NCI-H1105 treated with DMSO at 0.1 percent for 48 hours (cell line): ENCODE measurements around the gene CBFA2T2.
A peak's percentile ranks its signal among the peaks of the same experiment; 100 is the strongest.
"Not testable (repeated sequence)": the region's sequence is repeated elsewhere in the genome, so short reads cannot be mapped to it uniquely, and the experiment has no call there.

Experiments used
- DNase-seq: peaks from one replicate; lab custom pipeline; 2025; lab: John Stamatoyannopoulos, UW

CBFA2T2 gene

GRCh38 chr20:33575282-33575681, 85.4 kb downstream of the CBFA2T2 start:
- DNase-seq, result no peak

DNA sequence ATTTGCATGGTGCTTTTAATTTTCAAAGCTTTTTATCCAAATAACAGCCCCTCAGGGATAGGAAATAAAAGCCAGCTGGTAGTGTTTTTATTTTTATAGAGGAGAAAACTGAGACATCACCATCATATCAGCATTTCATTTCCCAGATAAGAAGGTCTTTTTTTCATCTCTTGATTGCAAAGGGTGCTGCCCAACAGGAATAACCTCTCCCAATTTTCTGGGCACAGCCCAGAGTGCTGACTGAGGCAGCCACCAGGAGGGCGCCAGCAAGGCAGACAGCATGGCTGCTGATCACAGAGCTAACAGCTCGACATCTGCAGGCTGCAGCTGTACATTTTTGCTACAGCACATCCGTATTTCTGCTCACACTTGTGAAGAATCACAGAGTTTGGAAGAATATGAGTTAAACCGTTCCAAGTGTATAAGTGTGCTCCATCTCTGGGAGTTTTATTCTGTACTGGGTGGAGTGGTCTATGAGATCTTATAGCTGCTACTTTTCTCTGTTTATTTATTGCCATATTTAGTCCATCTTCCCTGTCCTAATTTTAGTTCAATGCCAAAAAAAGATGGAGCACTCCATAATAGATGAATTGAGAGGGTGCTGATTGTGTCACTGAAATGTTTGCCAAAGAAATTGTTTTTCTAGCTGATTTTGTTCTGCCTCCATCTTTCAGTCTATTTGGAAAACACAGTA, 86.7 kb downstream of the CBFA2T2 start:
- peak; percentile 70 for DNase-seq

DNA sequence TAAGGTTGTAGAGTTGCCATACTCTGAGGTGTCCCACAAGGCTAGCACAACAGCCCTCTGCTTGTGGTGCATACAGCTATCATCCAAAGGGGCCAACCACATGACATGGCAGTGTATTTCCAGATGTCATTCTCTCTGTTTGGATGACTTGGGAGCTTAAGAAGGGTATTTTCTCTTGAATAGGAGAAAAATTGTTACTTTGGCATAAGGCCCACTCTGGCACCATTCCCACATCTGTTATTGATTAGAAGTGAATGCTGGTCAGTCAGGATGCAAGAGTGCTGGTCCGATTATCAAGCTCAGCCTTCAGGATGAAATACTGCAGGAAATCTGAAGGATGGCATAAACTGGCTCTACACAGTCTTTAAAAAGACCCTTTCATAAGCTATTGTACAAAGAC, 88.6 kb downstream of the CBFA2T2 start:
- no peak for DNase-seq

DNA sequence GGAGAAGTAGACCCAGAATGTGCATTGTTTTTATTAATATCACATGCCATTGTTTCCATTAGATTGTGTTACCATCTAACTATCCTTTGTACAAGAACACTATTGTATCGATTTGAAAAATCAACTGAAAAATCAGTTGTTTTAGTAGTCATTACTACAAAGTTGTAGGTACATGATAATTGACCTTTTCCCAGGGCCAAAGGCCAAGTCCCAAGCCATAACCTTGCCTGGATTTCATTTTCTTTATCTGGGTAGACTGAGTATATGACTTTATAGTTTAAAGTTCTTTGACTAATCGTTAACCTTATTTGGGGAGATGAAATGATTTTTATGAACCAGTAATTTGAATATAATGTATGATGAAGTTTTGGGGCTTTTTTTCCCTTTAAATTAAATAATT, 93.2 kb downstream of the CBFA2T2 start:
- no peak for DNase-seq

DNA sequence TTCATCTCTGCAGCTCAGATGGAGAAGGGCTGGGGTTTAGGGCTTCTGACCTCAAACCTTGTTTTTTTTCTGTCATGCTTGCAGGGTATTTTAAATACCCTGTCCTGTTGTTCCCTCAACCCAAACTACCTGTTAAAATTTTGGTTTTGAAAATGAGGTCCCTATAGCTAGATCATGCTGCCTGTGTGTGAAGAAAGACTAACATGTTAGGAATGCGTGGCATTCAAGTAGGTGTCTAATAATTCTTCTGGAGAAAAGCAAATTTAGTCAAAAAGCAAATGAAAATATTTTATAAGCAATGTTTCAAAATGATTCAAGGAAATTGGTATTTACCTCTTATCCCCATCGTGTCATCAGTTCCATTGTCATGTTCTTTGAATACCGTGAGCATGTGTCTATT, 95.1 kb downstream of the CBFA2T2 start:
- no peak for DNase-seq

DNA sequence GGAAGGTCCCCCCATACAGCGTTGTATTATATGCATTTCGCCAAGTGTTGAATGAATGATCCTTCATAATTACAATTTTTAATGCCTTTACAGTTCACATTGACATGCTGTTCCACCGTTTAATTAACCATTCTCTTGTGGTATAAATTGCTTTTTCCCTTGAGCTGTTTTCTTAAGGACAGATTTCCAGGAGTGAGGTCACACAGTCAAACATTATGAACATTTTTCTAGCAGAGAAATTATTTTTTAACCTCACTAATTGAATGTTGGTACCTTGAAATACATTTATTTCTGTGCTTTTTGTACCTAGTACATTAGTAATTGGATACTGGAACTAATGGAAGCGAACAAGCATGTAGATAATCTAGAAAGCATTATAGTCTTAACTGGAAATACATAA, 95.5 kb downstream of the CBFA2T2 start:
- no peak for DNase-seq

DNA sequence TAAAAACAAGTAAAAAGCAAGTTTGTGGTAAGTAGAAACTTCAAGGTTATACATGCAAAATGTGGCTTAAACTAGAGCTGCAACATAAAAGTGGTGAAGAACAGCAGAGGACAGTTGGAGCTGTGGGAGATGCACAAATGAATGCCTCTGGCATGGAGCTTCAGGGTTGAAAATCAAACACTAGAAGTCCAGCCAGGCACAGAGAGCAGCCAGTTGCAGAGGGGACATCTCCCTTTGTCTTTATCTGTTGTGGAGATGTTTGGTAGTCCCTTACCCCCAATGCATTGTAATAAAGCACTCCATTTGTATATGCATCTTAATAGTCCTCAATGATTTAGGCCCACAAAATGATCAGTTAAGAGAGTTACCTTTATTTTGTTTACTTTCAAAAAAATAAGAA, 99.2 kb downstream of the CBFA2T2 start:
- no peak for DNase-seq

DNA sequence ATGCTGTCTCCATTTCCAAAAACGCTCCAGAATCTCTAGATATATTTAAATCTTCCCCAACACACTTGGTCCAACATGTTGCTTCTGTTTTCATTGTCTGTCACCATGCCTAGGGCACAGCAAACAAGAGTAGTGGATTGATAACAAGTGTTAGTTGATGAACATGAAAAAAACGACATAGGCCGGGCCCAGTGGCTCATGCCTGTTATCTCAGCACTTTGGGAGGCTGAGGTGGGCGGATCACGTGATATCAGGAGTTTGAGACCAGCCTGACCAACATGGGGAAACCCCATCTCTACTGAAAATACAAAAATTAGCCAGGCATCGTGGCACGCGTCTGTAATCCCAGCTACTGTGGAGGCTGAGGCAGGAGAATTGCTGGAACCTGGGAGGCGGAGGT, 102.0 kb downstream of the CBFA2T2 start:
- not testable (repeated sequence) for DNase-seq

GRCh38 chr20:33594743-33595142, 104.8 kb downstream of the CBFA2T2 start:
- no peak for DNase-seq

DNA sequence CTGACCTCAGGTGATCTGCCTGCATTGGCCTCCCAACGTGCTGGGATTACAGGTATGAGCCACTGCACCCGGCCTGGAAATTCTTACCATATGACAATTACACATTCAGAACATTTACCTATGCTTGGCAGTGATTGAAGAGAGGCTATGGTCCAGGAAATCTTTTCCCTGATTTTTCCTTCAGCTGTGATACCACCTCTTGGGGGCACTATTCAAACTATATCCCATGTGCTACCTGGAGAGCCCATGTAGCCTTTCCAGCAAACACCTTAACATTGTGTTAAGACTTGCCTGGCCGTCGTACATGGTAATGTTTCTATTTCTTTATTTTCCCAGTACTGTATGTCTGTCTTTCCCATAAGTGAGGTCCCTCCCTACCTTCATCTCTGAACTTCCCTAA, 110.5 kb downstream of the CBFA2T2 start:
- DNase-seq, result no peak

GRCh38 chr20:33600981-33601380, 111.1 kb downstream of the CBFA2T2 start:
- no peak for DNase-seq

DNA sequence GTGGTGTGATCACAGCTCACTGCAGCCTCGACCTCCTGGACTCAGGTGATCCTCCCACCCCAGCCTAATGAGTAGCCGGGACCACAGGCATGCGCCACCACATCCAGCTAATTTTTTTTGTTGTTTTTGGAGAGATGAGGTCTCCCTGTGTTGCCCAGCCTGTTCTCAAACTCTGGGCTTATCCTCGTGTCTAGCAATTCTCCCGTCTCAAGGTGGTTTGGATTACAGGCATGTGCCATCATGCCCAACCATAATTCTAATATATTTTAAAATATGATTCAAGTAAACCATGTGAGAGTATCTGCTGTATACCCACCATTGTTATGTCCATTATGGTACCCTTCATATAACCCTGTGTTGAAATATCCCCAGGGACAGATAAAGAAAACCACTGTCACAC, 112.0 kb downstream of the CBFA2T2 start:
- DNase-seq, result no peak

DNA sequence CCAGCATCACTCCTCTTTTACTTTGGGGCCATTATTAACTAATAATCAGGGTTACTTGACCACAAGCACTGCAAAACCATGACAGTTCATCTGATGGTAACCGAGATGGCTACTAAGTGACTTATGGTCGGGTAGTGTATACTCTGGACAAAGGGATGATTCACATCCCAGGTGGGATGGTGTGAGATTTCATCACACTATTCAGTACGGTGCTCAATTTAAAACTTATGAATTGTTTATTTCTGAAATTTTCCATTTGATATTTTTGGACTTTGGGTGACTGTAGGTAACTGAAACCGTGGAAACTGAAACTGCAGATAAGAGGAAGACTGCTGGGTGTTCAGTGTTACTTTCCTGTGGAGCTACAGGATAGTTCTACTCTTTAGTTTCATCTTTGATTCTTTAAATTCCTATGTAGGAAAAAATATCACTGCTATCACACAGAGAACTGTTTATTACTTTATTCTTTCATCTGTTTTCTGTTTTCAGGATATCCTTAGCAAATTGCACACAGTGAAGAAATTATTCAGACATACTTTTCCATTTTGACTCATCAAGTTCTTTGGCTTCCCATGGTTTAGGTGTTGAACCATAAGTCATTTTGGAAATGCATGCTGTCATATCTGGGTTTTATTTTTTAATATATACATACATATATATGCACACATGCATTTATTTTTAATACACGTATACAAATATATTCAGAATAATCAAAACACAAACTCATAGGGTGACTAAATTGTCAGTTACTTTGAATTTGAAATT, 113.1 kb downstream of the CBFA2T2 start:
- no peak for DNase-seq

- no peak for DNase-seq
These were observed 114.4 kb downstream of the CBFA2T2 start for GRCh38 chr20:33604084-33604990.

- DNase-seq, result no peak
These were observed 115.1 kb downstream of the CBFA2T2 start for GRCh38 chr20:33604991-33605370.

DNA sequence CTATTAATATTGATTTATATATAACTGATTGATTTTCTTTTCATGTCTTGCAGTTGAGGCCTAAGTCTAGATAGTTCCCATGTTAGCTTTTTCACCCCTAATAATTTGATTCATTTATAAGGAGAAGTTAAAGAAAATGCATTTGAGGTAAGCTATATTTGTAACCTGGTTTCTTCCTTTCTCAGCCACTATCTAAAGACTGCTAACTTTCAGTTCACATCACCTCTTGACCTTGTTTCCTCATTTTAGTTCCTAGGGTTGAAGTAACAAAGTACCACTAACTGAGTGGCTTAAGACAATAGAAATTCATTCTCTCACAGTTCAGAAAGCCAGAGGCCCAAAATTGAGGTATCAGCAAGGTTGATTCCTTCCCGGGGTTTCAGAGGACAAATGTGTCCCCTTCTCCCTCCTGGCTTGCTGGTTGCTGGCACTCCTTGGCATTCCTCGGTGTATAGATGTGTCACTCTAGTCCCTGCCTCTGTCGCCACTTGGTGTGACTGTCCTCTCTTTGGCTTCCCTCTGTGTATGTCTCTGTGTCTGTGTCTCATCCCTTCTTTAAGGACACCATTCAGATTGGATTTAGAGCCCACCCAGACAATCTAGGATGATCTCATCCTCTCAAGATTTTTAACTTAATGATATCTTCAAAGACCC, 116.3 kb downstream of the CBFA2T2 start:
- DNase-seq, result no peak

DNA sequence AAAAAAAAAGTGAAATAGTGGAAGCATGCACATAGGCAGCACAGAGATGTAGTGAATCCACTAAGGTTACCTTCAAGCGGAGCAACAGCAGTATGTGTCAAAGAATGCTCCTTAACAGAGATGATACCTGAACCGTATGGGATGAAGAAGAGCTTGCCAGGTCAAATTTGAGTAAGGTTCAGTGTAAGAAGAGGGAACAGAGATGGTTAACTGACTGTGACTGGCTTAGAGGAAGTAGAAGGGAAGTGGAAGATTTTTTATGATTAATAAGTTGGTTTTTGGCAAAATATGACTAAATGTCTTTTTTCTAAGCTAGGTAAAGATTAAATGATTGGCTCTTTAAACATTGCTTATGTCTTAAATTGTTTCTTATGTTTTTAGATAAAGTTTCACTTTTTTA, 119.6 kb downstream of the CBFA2T2 start:
- DNase-seq, result no peak

- no peak for DNase-seq
These were observed 121.2 kb downstream of the CBFA2T2 start for GRCh38 chr20:33611106-33611505.

DNA sequence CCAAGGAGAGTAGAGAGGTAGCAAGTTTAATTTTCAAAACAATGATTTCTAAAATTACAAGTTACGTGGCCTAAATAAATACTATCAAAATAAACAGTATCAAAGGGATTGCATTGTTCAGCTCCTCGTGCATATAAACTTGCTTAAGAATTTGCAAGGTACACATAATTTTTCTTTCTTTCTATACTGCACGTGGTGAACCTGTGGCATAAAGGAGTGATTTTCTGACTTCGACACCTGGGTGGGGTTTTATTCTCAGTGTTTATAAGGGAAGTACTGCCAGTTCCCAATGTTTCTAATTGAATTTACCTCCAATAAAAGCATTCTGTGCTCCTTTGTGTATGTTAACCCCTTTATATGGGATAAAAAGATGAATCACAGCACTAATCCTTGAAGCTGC, 122.1 kb downstream of the CBFA2T2 start:
- no peak for DNase-seq

DNA sequence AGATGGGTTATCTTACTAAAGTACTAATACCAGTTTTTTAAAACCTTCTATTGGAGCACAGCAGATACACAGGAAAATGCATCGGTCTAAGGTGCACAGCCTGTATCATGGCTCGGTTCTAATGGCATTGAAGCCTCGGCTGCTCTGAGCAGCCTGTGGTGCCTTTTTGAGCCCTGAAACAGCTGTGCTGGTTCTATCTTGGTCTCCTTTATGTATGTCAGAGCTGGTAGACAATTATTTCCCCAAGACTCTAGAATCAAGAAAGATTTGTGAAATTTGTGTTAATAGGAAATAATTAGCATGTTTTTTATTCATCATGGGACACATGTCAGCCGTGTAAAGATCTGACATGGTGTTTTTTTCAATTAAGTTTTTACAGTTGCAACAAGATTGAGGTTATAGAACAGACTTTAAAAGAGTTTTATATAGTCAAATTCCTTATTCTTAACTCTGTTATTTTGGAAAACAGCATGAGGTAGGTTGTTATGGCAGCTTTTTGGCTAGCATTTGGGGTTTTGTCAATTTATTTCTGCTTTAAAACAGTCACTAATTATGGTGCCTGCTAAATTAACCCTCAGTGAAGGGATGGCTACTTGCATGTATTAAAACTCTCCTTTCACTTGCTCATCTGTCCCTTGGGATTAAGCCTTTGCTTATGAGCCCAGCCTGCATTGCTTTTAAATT, 132.0 kb downstream of the CBFA2T2 start:
- no peak for DNase-seq

DNA sequence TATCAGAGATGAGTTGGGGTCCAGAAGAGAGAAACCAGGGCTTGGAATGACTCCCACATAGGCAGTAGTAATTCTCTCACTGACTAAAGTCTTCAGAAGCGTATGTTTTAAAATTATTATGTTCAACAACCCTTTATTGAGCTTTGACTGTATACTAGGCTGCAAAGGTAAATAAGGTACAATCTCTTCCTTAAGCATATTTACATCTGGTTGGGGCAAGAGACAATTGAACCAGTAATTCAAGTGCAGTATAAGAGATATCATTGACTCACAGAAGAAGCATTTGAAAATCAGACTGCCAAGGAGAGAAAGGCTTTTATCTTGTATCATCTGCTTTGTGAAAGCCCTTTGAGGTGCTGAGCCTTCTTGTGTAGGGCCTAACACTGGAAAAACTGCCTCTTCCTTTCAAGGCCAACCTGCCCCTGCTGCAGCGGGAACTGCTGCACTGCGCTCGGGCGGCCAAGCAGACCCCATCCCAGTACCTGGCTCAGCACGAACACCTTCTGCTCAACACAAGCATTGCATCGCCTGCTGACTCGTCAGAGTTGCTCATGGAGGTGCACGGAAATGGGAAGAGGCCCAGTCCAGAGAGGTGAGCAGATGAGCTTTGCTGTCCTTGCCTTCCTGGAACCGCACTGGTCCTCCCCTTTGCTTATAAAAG, 132.9 kb downstream of the CBFA2T2 start:
- DNase-seq, result no peak
